H1 (cell line): ENCODE data around the gene KIF22. TPM values are rescaled to one million over a fixed set of nuclear protein-coding genes. Genes with fewer than 3 reads are reported as not detected.

ENCODE experiments used
- polyA plus RNA-seq, 7 experiments: library from polyadenylated mRNA; depleted of rRNA in 3 of 7; stranded (reverse) in 5 of 7; unstranded in 2 of 7; fragments of >200 nt in 5 of 7; fragments of 200-250 nt in 2 of 7; gene quantifications; 1 replicate in 5 of 7; 2 replicates in 1 of 7; 4 replicates in 1 of 7; pipeline versions ENCODE4 v1.2.1 to v1.2.3, GENCODE V29; 2011 to 2013; ENCODE audit warnings: missing spikeins in 2 of 7, mixed read lengths in 2 of 7
- small RNA-seq: library from polyadenylated mRNA; stranded (forward); fragments of <200 nt; extraction: miRNeasy Mini kit (QIAGEN cat#:217004); gene quantifications from one replicate; pipeline ENCODE3, GENCODE V24; 2013; ENCODE audit not compliant: insufficient read depth
- total RNA-seq: library from RNA; stranded (reverse); fragmentation: NEBNext Ultra II Directional; extraction: Animal tissue kit (Norgen Biotek cat#: 25700); gene quantifications from 2 replicates; pipeline ENCODE4 v1.2.1, GENCODE V29; 2021

Gene KIF22
- total and polyA plus RNA-seq, 2 of the 8 experiments (the other 6 are each of a cell fraction or from before 2014, with no cell fraction given), result 139 to 142 TPM

Small RNA genes within 50 kb of the gene (small RNA-seq; reads per million reads assigned to genes)
- gene AC009133.6, result not detected
- not detected for gene AC120114.4

Other genes starting within 250 kb of the KIF22 start
- 1.6 and 1.8 TPM in 2 replicates for gene SPN, start 127.5 kb upstream of the KIF22 start, total RNA-seq
- 1.3 and 1.5 TPM in 2 replicates for gene SPN, start 127.5 kb upstream of the KIF22 start, polyA plus RNA-seq (2011; rRNA removed)
- gene QPRT, start 111.6 kb upstream of the KIF22 start, total RNA-seq, result 102 and 106 TPM in 2 replicates
- gene QPRT, start 111.6 kb upstream of the KIF22 start, polyA plus RNA-seq (2011; rRNA removed), result 89.0 and 119 TPM in 2 replicates
- not detected in 2 replicates for gene C16orf54, start 44.8 kb upstream of the KIF22 start, total RNA-seq
- not detected in 2 replicates for gene C16orf54, start 44.8 kb upstream of the KIF22 start, polyA plus RNA-seq (2011; rRNA removed)
- not detected in 2 replicates for gene ZG16, start 12.5 kb upstream of the KIF22 start, total RNA-seq
- gene ZG16, start 12.5 kb upstream of the KIF22 start, polyA plus RNA-seq (2011; rRNA removed), result not detected in 2 replicates
- 376 and 380 TPM in 2 replicates for gene MAZ, start 15.8 kb downstream of the KIF22 start, total RNA-seq
- 219 and 357 TPM in 2 replicates for gene MAZ, start 15.8 kb downstream of the KIF22 start, polyA plus RNA-seq (2011; rRNA removed)
- 12.8 and 16.6 TPM in 2 replicates for gene PRRT2, start 21.4 kb downstream of the KIF22 start, total RNA-seq
- 32.6 and 49.7 TPM in 2 replicates for gene PRRT2, start 21.4 kb downstream of the KIF22 start, polyA plus RNA-seq (2011; rRNA removed)
- 56.4 and 56.6 TPM in 2 replicates for gene PAGR1, start 25.4 kb downstream of the KIF22 start, total RNA-seq
- gene PAGR1, start 25.4 kb downstream of the KIF22 start, polyA plus RNA-seq (2011; rRNA removed), result 35.4 and 53.5 TPM in 2 replicates
- gene MVP, start 29.7 kb downstream of the KIF22 start, total RNA-seq, result 1.9 and 2.9 TPM in 2 replicates
- gene MVP, start 29.7 kb downstream of the KIF22 start, polyA plus RNA-seq (2011; rRNA removed), result 1.9 and 4.3 TPM in 2 replicates
- 69.2 and 70.9 TPM in 2 replicates for gene CDIPT, start 72.5 kb downstream of the KIF22 start, total RNA-seq
- 140 and 190 TPM in 2 replicates for gene CDIPT, start 72.5 kb downstream of the KIF22 start, polyA plus RNA-seq (2011; rRNA removed)
- gene SEZ6L2, start 108.8 kb downstream of the KIF22 start, total RNA-seq, result 43.5 and 46.6 TPM in 2 replicates
- gene SEZ6L2, start 108.8 kb downstream of the KIF22 start, polyA plus RNA-seq (2011; rRNA removed), result 47.7 and 65.7 TPM in 2 replicates
- gene ASPHD1, start 109.7 kb downstream of the KIF22 start, total RNA-seq, result 17.8 and 18.6 TPM in 2 replicates
- gene ASPHD1, start 109.7 kb downstream of the KIF22 start, polyA plus RNA-seq (2011; rRNA removed), result 14.1 and 14.5 TPM in 2 replicates
- 10.8 and 12.3 TPM in 2 replicates for gene KCTD13, start 135.5 kb downstream of the KIF22 start, total RNA-seq
- gene KCTD13, start 135.5 kb downstream of the KIF22 start, polyA plus RNA-seq (2011; rRNA removed), result 9.2 and 14.0 TPM in 2 replicates
- 60.2 and 64.9 TPM in 2 replicates for gene TMEM219, start 171.3 kb downstream of the KIF22 start, total RNA-seq
- gene TMEM219, start 171.3 kb downstream of the KIF22 start, polyA plus RNA-seq (2011; rRNA removed), result 116 and 150 TPM in 2 replicates
- 32.6 and 34.2 TPM in 2 replicates for gene TAOK2, start 183.1 kb downstream of the KIF22 start, total RNA-seq
- 13.5 and 18.0 TPM in 2 replicates for gene TAOK2, start 183.1 kb downstream of the KIF22 start, polyA plus RNA-seq (2011; rRNA removed)
- 17.7 and 18.5 TPM in 2 replicates for gene HIRIP3, start 204.9 kb downstream of the KIF22 start, total RNA-seq
- gene HIRIP3, start 204.9 kb downstream of the KIF22 start, polyA plus RNA-seq (2011; rRNA removed), result 11.9 and 14.0 TPM in 2 replicates
- 91.2 and 92.7 TPM in 2 replicates for gene INO80E, start 205.5 kb downstream of the KIF22 start, total RNA-seq
- gene INO80E, start 205.5 kb downstream of the KIF22 start, polyA plus RNA-seq (2011; rRNA removed), result 43.0 and 110 TPM in 2 replicates
- 10.3 and 13.9 TPM in 2 replicates for gene DOC2A, start 220.3 kb downstream of the KIF22 start, total RNA-seq
- gene DOC2A, start 220.3 kb downstream of the KIF22 start, polyA plus RNA-seq (2011; rRNA removed), result 20.7 and 34.2 TPM in 2 replicates
- gene C16orf92, start 232.4 kb downstream of the KIF22 start, total RNA-seq, result not detected in 2 replicates
- gene C16orf92, start 232.4 kb downstream of the KIF22 start, polyA plus RNA-seq (2011; rRNA removed), result not detected in 2 replicates
- gene TLCD3B, start 240.5 kb downstream of the KIF22 start, total RNA-seq, result 26.9 and 27.8 TPM in 2 replicates
- gene TLCD3B, start 240.5 kb downstream of the KIF22 start, polyA plus RNA-seq (2011; rRNA removed), result 15.2 and 23.0 TPM in 2 replicates